GM20000 (cell line): ENCODE data around the gene PCBP1.
"Not testable (repeated sequence)": the region's sequence is repeated elsewhere in the genome, so short reads cannot be mapped to it uniquely, and the experiment has no call there.

ENCODE experiments used
- DNase-seq: peaks from one replicate; pipeline ENCODE4 v3.0.0; 2012; ENCODE audit warnings: low spot score
- CTCF ChIP-seq: IDR thresholded peaks from 2 replicates; pipeline ENCODE4 v1.5.1; 2012; ENCODE audit warnings: mild to moderate bottlenecking, control low read depth; ENCODE audit errors: extremely low read depth, missing control alignments

Gene PCBP1

GRCh38 chr2:70104231-70105111 is 17.2 kb downstream of the PCBP1 start:
- no peak for TF ChIP-seq CTCF

GRCh38 chr2:70106138-70106537 is 18.9 kb downstream of the PCBP1 start:
- not testable (repeated sequence) for DNase-seq

More at GRCh38 chr2:70104231-70105111, 17.2 kb downstream of the PCBP1 start:
- DNase-seq, result peak; percentile 60

- DNase-seq, result not testable (repeated sequence)
Observed at GRCh38 chr2:70110397-70110796, 23.1 kb downstream of the PCBP1 start.

GRCh38 chr2:70111752-70112591 is 24.7 kb downstream of the PCBP1 start:
- DNase-seq, result no peak
- no peak for TF ChIP-seq CTCF

- TF ChIP-seq CTCF, result no peak
- DNase-seq, result no peak
Observed at GRCh38 chr2:70113359-70114070, 26.2 kb downstream of the PCBP1 start.

- peak; percentile 29 for DNase-seq
- no peak for TF ChIP-seq CTCF
Observed at GRCh38 chr2:70115646-70116442, 28.6 kb downstream of the PCBP1 start.

GRCh38 chr2:70116936-70117552 is 29.8 kb downstream of the PCBP1 start:
- no peak for TF ChIP-seq CTCF
- DNase-seq, result no peak
